Measurements from ENCODE around the gene ST14.

Gene ST14

DNA sequence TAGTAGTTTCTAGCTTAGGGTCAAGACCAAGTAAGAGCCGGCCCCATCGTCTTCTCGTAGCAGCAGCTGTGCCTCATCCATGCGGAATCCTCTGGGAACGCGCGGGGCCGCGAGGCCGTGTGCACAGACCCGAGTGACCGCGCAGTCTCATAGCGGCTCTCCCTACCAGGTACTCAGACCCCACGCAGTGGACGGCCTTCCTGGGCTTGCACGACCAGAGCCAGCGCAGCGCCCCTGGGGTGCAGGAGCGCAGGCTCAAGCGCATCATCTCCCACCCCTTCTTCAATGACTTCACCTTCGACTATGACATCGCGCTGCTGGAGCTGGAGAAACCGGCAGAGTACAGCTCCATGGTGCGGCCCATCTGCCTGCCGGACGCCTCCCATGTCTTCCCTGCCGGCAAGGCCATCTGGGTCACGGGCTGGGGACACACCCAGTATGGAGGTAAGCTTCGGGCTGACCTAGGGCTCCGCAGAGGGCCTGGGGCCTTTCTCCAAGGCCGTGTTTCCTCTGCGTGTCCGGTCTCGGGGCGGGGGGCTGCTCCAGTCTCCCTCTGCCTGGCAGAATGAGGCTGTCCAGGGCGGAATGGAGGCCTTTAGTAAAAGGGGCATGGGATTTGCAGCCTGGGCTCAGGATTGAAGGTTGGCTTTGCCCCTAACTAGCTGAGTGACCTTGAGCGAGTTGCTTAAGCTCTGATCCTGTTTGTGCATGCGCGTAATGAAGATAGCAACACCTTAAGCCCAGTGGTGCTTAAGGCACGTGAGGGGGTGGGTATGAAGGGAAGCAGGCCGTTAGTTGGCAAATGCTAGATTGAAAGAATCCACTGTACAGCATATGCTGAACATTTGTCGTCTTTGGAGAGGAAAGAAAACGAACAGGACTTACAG lies 48.9 kb downstream of the ST14 start:
- no peak overlapping the region for H3K4me3 ChIP-seq (ENCODE audit: low read depth, low read length)
- no peak for TF ChIP-seq CTCF (conservative IDR thresholded peaks at IDR 0.05; ENCODE audit: low read depth, low read length)
- no peak for DNase-seq (ENCODE audit: low read depth)

GRCh38 chr11:130209128-130209932 lies 49.7 kb downstream of the ST14 start:
- no peak for DNase-seq (ENCODE audit: low read depth)
- H3K4me3 ChIP-seq (ENCODE audit: low read depth, low read length) = no peak overlapping the region
- TF ChIP-seq CTCF (conservative IDR thresholded peaks at IDR 0.05; ENCODE audit: low read depth, low read length) = no peak

DNA sequence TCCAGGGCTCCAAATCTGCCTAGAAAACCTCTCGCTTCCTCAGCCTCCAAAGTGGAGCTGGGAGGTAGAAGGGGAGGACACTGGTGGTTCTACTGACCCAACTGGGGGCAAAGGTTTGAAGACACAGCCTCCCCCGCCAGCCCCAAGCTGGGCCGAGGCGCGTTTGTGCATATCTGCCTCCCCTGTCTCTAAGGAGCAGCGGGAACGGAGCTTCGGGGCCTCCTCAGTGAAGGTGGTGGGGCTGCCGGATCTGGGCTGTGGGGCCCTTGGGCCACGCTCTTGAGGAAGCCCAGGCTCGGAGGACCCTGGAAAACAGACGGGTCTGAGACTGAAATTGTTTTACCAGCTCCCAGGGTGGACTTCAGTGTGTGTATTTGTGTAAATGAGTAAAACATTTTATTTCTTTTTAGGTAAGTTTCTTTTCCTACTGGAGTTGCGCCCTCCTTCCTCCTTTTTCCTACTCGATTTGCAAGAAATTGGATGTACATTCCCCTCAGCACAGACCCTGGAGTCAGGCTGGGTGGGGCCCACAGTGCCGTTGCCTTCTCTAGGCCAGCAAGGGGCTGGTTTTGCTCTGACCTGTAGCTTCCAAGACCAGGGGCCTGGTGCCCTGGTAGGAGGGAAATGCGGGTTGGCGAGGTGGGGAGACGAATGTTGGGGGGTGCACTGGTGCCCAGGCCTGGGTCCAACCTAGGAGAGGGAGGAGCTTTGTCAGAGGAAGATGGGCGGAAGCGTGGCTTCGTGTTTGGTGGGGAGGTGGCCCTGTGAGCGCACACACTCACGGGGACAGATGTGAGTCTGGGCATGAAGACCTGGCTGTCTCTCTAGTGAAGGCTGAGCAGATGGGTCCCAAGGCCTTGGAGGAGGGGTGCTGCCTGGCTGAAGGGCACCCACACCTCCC lies 50.6 kb downstream of the ST14 start:
- DNase-seq (ENCODE audit: low read depth) = no peak
- no peak overlapping the region for H3K4me3 ChIP-seq (ENCODE audit: low read depth, low read length)
- TF ChIP-seq CTCF (conservative IDR thresholded peaks at IDR 0.05; ENCODE audit: low read depth, low read length) = no peak

GRCh38 chr11:130211144-130211543 lies 51.6 kb downstream of the ST14 start:
- DNase-seq (ENCODE audit: low read depth) = no peak
- no peak overlapping the region for H3K4me3 ChIP-seq (ENCODE audit: low read depth, low read length)
- TF ChIP-seq CTCF (conservative IDR thresholded peaks at IDR 0.05; ENCODE audit: low read depth, low read length) = no peak

- no peak for DNase-seq (ENCODE audit: low read depth)
- no peak for TF ChIP-seq CTCF (conservative IDR thresholded peaks at IDR 0.05; ENCODE audit: low read depth, low read length)
- H3K4me3 ChIP-seq (ENCODE audit: low read depth, low read length) = no peak overlapping the region
Observed at GRCh38 chr11:130211781-130212401, 52.3 kb downstream of the ST14 start.

- DNase-seq (ENCODE audit: low read depth) = no peak
- no peak overlapping the region for H3K4me3 ChIP-seq (ENCODE audit: low read depth, low read length)
- no peak for TF ChIP-seq CTCF (conservative IDR thresholded peaks at IDR 0.05; ENCODE audit: low read depth, low read length)
Observed at GRCh38 chr11:130212431-130212961, 52.9 kb downstream of the ST14 start.

All from choroid plexus epithelial cell (primary cell).